Colonic mucosa (tissue), 4 donors: ENCODE measurements around the gene IQGAP2. TPM values are rescaled to one million over a fixed set of nuclear protein-coding genes. Genes with fewer than 3 reads are reported as not detected.

ENCODE experiments used
- DNase-seq: peaks from one replicate; pipeline ENCODE4 v3.0.0-alpha.2; 2020
- H3K27ac ChIP-seq: fragments of 200-600 bp; one replicate; pipeline ENCODE4 v1.8.0; 2021
- H3K27me3 ChIP-seq: fragments of 200-600 bp; one replicate; pipeline ENCODE4 v1.8.0; 2021
- H3K36me3 ChIP-seq: fragments of 200-600 bp; one replicate; pipeline ENCODE4 v1.8.0; 2021
- H3K4me1 ChIP-seq: fragments of 200-600 bp; one replicate; pipeline ENCODE4 v1.8.0; 2021; ENCODE audit warnings: mild to moderate bottlenecking
- H3K4me3 ChIP-seq: fragments of 200-600 bp; one replicate; pipeline ENCODE4 v1.8.0; 2021
- H3K9ac ChIP-seq, 2 donors: one replicate each; pipeline ENCODE4 v1.7.0; 2013; ENCODE audit warnings: control low read depth in 2 of 2, low read depth in 2 of 2, low read length in 2 of 2
- H3K9me3 ChIP-seq: fragments of 200-600 bp; one replicate; pipeline ENCODE4 v1.8.0; 2021
- CTCF ChIP-seq: fragments of 200-600 bp; IDR thresholded peaks from one replicate; pipeline ENCODE4 v1.8.0; 2022; ENCODE audit warnings: antibody characterized with exemption, mild to moderate bottlenecking
- intact Hi-C: fragments of 100-400 bp; cut with DNase I; formaldehyde crosslinking; loops from one replicate; pipeline ENCODE4 v1.14.1; 2022
- total RNA-seq, 2 donors: library from RNA; stranded (reverse); fragmentation: NEBNext Ultra II Directional in 1 of 2; extraction: Animal tissue kit (Norgen Biotek cat#: 25700) in 1 of 2; gene quantifications; one replicate each; pipeline ENCODE4 v1.2.1, GENCODE V29; 2021
- donor health status: healthy.
- donor health status: DM: no; HTN: no; CAD: no.
- donor health status: DM: no; HTN: no; CAD: no.

Gene IQGAP2
- total RNA-seq, 2 donors from 2014 or later, result 62.2 to 75.6 TPM

DNA sequence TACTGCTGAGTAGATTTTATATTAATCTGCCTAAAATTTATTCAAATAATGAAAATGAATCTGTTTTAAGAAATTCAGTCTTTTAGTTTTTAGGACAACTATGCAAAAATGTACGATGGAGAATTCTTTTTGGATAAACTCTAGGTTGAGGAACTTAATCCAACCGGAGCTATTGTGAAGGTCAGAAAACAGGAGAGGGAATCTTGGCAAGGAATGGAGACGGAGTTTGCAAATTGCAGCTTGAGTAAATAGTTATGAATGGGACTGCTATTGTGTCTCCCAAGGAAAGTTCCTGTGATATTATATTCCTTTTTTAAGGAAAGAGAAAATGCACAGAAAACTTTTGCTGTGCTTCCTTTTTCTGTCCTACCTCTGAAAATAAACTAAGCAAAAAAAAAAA, 67.9 kb downstream of the IQGAP2 start:
- Histone ChIP-seq H3K4me1 (peaks cover 5% of the 10 kb centered on the region), H3K36me3 (no peaks in the 10 kb centered on the region), H3K9me3 (no peaks in the 10 kb centered on the region), H3K4me3 (no peak overlapping the region), H3K9ac (no peak overlapping the region), H3K27ac (peak overlapping the region; percentile 18), H3K27me3 (no peaks in the 10 kb centered on the region)
- intact Hi-C loops, result no loop called here
- DNase-seq, result no peak
- TF ChIP-seq CTCF, result no peak

DNA sequence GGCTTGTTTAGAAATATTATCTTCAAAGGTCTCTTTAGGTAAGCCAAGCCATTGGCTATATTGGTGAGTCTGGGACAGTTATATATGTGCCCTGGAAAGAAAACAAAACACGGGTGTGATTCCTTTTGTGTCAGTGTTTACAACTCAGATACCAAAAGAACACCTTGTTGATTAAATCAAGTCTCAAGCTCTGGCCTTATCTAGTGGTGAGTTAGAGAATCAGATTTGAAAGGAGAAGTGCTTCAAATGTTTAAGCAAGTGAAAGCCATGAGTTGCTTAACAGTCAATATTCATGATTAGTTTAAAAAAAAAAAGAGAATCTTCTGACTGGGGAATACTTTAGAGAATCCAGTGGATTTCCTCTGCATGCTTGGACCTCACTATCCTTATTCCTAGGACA, 68.3 kb downstream of the IQGAP2 start:
- peak overlapping the region; percentile 18 for H3K27ac ChIP-seq
- H3K4me3 ChIP-seq, result no peak overlapping the region
- no peaks in the 10 kb centered on the region for H3K9me3 ChIP-seq
- H3K36me3 ChIP-seq, result no peaks in the 10 kb centered on the region
- H3K9ac ChIP-seq, result no peak overlapping the region
- no peak for TF ChIP-seq CTCF
- H3K4me1 ChIP-seq, result peaks cover 5% of the 10 kb centered on the region
- DNase-seq, result no peak
- intact Hi-C loops, result no loop called here
- H3K27me3 ChIP-seq, result no peaks in the 10 kb centered on the region

DNA sequence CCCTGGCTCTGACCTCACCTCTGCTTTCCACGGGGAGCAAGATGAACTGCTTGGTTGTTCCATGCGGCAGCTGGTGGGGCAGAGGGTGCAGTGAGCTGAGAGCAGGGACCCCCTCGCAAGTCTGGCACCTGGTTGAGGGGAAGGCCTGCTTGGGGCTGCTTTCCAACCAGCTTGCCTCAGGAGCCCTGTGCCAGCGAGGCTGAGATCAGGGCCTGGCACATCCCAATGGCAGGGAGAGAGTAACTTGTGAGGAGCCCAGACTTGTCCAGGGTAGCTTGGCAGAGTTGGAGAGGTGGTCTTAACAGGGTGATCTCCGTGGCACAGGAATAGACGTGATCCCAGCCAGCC, 68.9 kb downstream of the IQGAP2 start:
- intact Hi-C loops, result no loop called here
- DNase-seq, result no peak
- peak overlapping the region in 1 of 2 donors; percentile 28 for H3K9ac ChIP-seq
- peaks cover 5% of the 10 kb centered on the region for H3K4me1 ChIP-seq
- H3K36me3 ChIP-seq, result no peaks in the 10 kb centered on the region
- no peak overlapping the region for H3K4me3 ChIP-seq
- no peaks in the 10 kb centered on the region for H3K27me3 ChIP-seq
- no peaks in the 10 kb centered on the region for H3K9me3 ChIP-seq
- no peak overlapping the region for H3K27ac ChIP-seq
- TF ChIP-seq CTCF, result no peak

- TF ChIP-seq CTCF, result no peak
- H3K4me1 ChIP-seq, result peaks cover 5% of the 10 kb centered on the region
Observed at GRCh38 chr5:76472335-76473008, 69.4 kb downstream of the IQGAP2 start.

DNA sequence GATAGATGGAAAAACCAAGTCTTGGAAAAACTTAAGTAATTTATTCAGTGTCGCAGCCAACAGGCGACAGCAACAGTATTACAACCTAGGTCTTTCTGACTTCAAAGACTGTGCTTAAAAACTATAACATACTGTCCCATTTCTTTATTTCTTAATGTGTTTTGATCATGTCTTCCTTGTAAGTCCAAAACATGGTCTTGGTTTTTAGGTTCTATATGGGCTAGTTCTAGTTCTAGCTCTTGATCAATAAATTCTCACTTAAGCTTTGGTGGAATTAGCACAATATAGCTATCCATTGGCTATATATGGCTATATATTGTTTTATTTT, 69.9 kb downstream of the IQGAP2 start:
- no peak for DNase-seq
- Histone ChIP-seq H3K9me3 (no peaks in the 10 kb centered on the region), H3K36me3 (no peaks in the 10 kb centered on the region), H3K4me1 (peaks cover 6% of the 10 kb centered on the region), H3K27ac (no peak overlapping the region), H3K9ac (no peak overlapping the region), H3K27me3 (no peaks in the 10 kb centered on the region), H3K4me3 (no peak overlapping the region)
- intact Hi-C loops, result no loop called here
- no peak for TF ChIP-seq CTCF

More at GRCh38 chr5:76472335-76473008, 69.4 kb downstream of the IQGAP2 start:
- no peaks in the 10 kb centered on the region for H3K9me3 ChIP-seq
- H3K27me3 ChIP-seq, result no peaks in the 10 kb centered on the region
- intact Hi-C loops, result no loop called here
- no peaks in the 10 kb centered on the region for H3K36me3 ChIP-seq
- H3K9ac ChIP-seq, result peak overlapping the region in 1 of 2 donors; percentile 28
- H3K4me3 ChIP-seq, result no peak overlapping the region
- DNase-seq, result no peak
- no peak overlapping the region for H3K27ac ChIP-seq
